Fibroblast of villous mesenchyme (primary cell): ENCODE measurements around the gene NEMF. TPM values are rescaled to one million over a fixed set of nuclear protein-coding genes. Genes with fewer than 3 reads are reported as not detected.
A peak's percentile ranks its signal among the peaks of the same experiment; 100 is the strongest.
"Not testable (repeated sequence)": the region's sequence is repeated elsewhere in the genome, so short reads cannot be mapped to it uniquely, and the experiment has no call there.

ENCODE experiments used
- DNase-seq: peaks from one replicate; pipeline ENCODE4 v3.0.0-alpha.2; 2010; ENCODE audit warnings: low read depth
- H3K4me3 ChIP-seq: 2 replicates; pipeline ENCODE4 v1.5.1; 2011; ENCODE audit warnings: low read depth, mild to moderate bottlenecking, low read length
- total RNA-seq: library from RNA; depleted of rRNA; stranded (reverse); fragments of >200 nt; gene quantifications from 2 replicates; pipeline ENCODE4 v1.2.3, GENCODE V29; 2012
- TF ChIP-seq, protein P1 (sequence below): IDR thresholded peaks from 2 replicates; pipeline ENCODE4 v1.5.1; 2012; ENCODE audit warnings: low read depth, mild to moderate bottlenecking, low read length; ENCODE audit not compliant: insufficient read depth

NEMF gene
- total RNA-seq, 1 donor, result 70.0 TPM

- TF ChIP-seq, protein P1, sequence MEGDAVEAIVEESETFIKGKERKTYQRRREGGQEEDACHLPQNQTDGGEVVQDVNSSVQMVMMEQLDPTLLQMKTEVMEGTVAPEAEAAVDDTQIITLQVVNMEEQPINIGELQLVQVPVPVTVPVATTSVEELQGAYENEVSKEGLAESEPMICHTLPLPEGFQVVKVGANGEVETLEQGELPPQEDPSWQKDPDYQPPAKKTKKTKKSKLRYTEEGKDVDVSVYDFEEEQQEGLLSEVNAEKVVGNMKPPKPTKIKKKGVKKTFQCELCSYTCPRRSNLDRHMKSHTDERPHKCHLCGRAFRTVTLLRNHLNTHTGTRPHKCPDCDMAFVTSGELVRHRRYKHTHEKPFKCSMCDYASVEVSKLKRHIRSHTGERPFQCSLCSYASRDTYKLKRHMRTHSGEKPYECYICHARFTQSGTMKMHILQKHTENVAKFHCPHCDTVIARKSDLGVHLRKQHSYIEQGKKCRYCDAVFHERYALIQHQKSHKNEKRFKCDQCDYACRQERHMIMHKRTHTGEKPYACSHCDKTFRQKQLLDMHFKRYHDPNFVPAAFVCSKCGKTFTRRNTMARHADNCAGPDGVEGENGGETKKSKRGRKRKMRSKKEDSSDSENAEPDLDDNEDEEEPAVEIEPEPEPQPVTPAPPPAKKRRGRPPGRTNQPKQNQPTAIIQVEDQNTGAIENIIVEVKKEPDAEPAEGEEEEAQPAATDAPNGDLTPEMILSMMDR, result no peak
- peak overlapping the region; percentile 87 for H3K4me3 ChIP-seq
- no peak for DNase-seq
These were observed 42.9 kb upstream of the NEMF start for GRCh38 chr14:49895480-49895879.

- DNase-seq, result not testable (repeated sequence)
- H3K4me3 ChIP-seq, result peak overlapping the region; percentile 87
These were observed 41.9 kb upstream of the NEMF start for GRCh38 chr14:49894214-49895107.

GRCh38 chr14:49893309-49894213, 41.0 kb upstream of the NEMF start:
- DNase-seq, result peak; percentile 51
- peak overlapping the region; percentile 87 for H3K4me3 ChIP-seq
- TF ChIP-seq, protein P1, result no peak

GRCh38 chr14:49892636-49893308, 40.2 kb upstream of the NEMF start, which contains the start of gene ARF6:
TSS of gene ARF6 (plus strand) at chr14:49893082. CDS start at chr14:49893737, 655 bp downstream.
- TF ChIP-seq, protein P1, result no peak
- DNase-seq, result peak; percentile 98
- peak within 1 kb of the TSS; percentile 87 for H3K4me3 ChIP-seq

GRCh38 chr14:49892301-49892635, 39.7 kb upstream of the NEMF start:
- peak overlapping the region; percentile 87 for H3K4me3 ChIP-seq
- peak; percentile 90 for DNase-seq
- TF ChIP-seq, protein P1, result no peak

GRCh38 chr14:49888293-49888692, 35.7 kb upstream of the NEMF start:
- DNase-seq, result no peak
- TF ChIP-seq, protein P1, result no peak

DNA sequence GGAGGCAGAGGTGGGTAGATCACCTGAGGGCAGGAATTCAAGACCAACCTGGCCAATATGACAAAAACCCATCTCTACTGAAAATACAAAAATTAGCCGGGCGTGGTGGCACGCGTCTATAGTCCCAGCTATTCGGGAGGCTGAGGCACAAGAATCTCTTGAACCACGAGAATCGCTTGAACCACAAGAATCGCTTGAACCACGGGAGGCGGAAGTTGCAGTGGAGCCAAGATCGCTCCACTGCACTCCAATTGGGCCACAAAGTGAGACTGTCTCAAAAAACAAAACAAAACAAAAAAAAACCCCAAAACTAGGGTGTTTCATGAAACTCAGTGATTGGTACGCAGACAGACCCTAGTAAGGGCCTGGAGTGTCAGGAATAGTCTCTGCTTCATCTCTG, 33.9 kb upstream of the NEMF start:
- no peak overlapping the region for H3K4me3 ChIP-seq
- DNase-seq, result no peak
- TF ChIP-seq, protein P1, result no peak

More at GRCh38 chr14:49888293-49888692, 35.7 kb upstream of the NEMF start:
- H3K4me3 ChIP-seq, result no peak overlapping the region
